GM18517 (cell line): ENCODE results near the gene PPP1R12A.
"Not testable (repeated sequence)": the region's sequence is repeated elsewhere in the genome, so short reads cannot be mapped to it uniquely, and the experiment has no call there.

Experiments
- ATAC-seq: cut with Tn5 transposase; IDR thresholded peaks from one replicate; pipeline ENCODE4 v1.9.1; 2021; ENCODE audit warnings: mild to moderate bottlenecking, moderate library complexity; ENCODE audit not compliant: unreplicated experiment

Gene PPP1R12A

DNA sequence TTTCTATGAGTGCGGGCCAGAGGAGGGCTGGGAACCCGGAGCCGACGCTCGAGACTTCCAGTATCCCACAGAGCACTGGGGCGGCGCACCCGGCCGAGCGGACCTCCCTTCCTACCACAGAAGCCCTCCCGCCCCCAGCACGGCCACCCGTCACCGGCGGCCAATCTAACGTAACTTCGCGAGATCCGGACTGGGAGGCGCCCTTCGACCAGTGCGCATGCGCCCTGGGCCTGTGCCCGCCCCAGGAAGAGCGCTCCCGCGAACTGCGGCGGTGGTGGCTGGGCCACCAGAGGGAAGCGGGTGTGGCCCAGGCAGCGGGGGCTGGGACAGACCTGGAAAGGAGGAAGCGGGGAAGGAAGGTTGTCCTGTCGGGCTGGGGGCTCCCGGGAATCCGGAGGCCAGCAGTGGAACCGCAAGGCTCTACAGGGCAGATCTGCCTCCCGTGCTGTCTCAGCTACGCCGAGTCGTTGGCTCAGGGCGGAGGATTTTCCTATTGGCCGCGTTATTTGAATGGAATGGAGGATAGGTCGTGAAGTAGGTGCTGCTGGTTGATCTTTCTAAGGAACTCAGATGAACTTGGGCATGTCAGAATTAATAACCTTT is at the start of gene PPP1R12A:
PPP1R12A (minus strand) TSS at position 77 of the 603 bp plus-strand sequence. CDS start 166 bp downstream, outside the sequence.
- ATAC-seq = peak; percentile 83

DNA sequence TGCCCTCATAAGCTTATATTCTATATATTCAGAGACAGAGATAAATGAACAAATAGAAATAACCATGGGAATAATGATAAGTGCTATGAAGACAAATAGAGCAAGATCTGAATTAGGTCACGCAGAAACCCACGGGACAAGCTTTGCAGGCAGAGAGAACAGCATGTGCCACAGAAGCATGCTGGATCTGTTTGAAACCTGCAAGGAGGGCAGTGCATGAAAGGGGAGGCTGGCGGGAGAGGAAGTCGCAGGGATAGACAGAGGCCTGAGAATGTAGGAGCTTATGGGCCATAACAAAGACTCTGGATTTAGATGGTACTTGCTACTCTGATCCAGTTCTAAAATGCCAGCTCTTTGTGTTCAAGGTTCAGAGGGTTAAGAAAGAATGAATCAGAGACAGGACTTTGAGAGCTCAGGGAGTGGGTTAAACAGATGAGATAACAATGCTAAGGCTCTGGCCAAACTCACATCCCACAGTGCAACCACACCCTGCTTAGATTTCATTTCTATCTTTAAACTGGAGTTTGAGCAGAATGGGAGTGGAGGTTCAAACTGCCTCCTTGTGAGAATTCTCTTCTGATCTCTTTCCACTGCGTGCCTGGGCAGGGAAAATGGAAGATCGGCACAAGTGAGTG is 49.2 kb upstream of the PPP1R12A start:
- ATAC-seq = no peak

DNA sequence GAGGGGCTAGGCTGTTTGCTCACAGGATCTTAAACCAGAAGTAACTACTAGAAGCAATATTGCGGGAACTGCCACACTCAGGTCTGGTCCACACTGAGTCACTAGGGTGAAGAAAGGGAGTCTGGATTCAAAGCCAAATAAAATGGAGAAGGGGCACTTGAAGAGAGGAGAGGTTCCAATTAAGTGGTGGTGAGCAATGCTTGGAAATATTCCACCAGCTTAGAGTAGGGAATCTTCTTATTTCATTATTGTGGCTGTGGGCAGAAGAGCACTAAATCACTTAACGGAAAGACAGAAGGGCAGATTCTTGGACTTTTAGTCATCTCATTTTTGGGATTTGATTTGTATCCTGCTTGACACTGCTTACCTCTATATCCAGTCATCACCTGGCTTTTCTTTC is 48.6 kb upstream of the PPP1R12A start:
- no peak for ATAC-seq

DNA sequence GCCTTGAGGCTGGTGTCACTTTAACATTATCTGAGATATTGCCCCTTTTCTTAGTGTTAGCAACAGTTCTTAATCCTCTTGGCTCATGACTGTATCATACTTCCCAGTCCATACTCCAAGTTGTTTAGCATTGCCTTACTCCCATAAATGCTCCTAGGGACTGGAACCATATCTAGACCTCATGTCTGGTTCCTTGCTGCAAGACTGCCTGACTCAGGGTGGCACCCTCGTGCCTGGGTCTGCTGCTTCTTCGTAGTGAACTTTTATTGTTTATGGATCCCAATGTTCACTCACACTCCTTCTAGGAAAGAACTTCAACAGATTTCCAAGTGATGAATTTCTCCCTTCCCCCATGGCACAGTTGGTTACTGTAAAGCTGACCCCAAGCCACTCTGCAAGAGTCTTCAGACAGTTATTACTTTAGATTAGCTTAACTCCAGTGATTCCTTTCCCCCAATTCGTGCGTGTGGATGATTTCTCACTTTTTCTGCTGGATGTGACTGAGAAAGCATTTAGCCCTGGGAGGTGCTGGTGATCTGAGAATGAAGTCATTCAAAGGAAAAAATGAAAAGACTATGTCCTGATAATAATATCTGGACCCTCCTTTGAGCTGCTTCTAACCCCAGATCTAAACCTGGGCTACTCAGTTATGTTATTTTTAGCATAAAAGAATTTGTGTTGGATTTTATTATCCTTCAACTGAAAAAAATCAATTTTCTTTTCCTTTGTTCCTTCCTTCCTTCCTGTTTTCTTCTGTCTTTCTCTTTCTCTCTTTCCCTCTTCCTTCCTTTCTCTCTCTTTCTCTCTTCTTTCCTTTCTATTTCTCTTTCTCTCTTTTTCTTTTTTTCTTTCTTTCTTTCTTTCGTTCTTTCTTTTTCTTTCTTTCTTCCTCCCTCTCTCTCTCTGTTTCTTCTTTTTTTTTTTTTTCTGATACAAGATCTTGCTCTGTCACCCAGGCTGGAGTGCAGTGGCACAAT is 47.5 kb upstream of the PPP1R12A start:
- no peak for ATAC-seq

DNA sequence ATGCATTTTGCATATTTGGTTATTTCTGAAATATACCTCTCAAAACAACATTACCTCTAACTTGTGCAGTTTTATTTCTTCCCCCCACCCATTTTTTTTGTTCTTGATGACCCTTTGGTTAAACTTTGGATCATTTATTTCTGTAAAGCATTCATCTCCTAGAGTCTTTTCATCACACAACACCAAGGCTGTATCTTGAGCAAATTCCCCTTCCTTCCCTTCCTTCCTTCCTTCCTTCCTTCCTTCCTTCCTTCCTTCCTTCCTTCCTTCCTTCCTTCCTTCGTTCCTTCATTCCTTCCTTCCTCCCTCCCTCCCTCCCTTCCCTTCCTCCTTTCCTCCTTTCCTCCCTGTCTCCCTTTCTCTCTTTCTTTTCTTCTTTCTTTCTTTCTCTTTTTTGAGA is 43.8 kb upstream of the PPP1R12A start:
- ATAC-seq = no peak

DNA sequence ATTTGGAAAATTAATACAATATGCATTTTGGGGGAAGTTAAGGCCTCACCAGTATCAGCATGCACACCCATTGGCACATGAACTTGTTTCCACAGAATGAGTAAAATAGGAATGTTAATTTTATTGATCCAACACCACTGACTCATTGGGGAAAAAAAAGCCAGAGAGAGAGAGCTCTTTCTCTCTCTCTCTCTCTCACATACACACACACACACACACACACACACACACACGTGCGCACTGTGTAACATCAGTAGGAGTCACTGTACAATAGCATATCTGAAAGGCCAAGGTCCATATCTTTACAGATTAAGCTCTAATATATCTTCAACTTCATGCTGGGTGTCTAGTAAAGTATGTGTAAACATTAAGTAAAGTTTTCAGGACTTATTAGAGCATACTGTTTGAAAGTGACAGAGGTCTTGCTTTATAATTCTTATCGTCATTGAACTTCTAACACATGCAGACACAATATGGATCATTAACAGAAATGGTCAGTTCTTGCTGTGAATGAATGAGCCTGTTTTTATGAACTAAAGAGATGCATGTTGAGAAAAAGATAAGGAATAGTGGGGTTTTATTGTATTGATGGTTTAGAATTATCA is 43.1 kb upstream of the PPP1R12A start:
- not testable (repeated sequence) for ATAC-seq

DNA sequence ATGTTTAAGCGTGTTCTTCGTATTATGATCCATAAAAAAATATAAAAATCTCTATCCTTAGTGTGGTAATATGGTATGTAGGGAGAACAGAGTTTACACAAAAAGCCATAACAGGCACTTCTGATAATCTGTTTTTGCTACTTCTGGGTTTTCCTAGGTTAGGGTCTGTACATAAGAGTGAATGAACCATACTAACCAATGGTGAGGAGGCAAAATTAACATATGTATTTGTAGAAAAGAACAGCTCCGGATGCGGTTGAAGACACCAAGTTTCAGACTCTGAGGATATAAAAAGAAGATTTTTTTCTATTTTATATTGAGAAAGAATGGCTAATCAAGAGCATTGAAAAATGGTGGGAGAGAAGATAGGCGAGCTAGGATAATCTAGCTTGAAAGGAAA is 40.2 kb upstream of the PPP1R12A start:
- no peak for ATAC-seq

DNA sequence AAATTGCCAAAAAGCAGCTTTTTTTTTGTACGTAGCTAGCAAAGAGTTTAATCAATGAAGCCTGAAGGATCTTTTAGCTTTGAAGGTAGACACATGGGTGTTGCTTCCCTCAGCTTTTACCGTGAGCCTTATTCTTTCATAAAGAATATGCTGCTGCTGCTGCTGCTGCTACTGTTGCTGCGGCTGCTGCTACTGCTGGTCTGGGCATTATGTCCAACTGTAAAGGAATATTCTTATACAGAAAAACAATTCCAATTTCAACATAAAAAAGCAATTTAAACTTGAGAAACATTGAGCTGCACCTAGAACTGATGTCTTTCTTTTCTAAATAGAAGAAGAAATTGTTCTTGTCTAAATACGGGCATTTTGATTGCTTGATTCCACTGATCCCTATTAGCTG is 38.9 kb upstream of the PPP1R12A start:
- no peak for ATAC-seq

DNA sequence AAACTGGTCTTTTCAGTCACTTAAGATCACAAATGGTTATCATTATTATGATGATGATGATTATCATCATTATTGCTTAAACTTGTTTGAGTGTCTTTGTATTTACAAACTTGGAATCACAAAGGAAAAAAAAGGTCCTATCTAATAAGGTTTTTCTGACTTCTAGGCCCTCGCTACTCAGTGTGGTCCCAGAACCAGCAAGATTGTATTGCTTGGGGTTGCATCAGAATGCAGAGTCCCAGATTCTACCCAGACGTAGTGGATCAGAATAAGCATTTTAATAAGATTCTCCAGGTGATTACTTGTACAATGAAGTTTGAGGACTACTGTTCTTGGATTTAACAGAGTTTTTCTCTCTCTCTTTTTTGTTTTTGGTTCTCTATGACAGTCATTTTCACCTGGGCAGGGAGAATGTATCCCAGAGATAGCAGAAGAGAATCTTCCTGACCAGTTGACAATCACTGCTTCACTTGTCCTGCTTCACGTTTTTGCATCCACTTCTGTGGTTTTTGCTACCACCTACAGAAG is 29.3 kb upstream of the PPP1R12A start:
- no peak for ATAC-seq

DNA sequence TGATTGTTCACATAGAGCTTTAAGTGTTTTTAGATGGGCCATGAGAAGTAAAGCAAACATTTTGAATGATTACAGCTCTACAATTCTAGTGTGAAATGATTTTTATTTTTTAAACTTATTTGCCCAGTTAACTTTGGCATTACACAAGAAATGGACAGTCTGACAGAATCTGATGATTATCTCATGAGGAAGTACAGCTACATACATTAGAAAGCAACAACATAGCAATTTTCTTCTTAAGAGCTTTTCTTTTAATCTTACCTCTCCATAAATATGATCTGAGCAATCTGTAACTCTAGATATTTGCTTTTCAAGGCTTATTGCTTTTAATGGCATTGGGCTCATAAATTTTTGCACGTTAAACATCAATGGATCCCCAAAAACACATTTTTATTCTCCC is 26.5 kb upstream of the PPP1R12A start:
- no peak for ATAC-seq

DNA sequence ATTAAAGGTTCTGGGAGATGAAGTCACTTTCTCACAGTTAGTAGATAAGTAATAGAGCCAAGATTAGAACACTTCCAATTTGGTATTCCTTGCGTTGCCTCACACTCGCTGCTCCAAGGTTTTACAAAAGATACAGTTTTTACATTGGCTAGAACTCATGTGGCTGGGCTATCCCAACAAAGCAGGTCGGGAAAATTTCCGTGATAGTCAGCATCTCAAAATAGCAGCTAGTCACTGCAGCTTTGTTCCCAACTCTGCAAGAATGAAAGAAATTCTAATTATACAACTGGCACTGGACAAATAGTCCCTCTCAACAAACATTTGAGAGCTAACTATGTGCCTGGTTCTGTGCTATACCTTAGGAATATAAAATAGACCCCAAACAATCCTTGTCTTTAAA is 24.6 kb upstream of the PPP1R12A start:
- no peak for ATAC-seq

DNA sequence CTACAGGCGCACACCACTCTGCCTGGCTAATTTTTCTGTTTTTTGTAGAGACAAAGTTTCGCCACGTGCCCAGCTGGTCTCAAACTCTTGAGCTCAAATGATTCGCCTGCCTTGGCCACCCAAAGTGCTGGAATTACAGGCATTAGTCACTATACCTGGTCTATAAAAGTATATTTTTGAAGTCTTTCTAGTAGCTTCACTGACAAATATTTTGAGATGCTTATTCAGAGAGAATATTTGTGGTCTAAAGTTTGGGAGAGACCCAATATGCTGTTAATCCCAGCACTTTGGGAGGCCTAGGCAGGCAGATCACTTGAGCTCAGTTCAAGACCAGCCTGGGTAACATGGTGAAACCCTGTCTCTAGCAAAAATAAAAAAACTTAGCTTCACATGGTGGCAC is 22.0 kb upstream of the PPP1R12A start:
- no peak for ATAC-seq

DNA sequence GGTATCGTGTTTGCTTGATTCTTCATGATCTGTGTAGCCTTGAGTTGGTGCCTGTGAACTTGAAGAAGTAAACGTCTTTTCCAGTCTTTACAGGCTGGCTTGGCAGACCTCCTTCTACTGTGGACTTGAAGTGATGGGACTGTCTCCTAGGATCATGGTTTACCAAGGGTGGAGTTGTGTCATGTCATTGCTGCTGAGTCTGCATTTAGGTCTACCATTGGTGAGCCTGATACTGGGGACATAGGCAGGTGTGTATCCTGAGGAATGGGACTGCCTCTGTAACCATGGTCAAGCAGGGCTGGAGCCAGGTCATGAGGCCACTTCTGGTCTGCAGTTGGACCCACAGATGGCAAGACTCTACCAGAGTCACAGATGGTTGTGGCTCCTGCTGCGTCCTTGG is 20.7 kb upstream of the PPP1R12A start:
- ATAC-seq = no peak

DNA sequence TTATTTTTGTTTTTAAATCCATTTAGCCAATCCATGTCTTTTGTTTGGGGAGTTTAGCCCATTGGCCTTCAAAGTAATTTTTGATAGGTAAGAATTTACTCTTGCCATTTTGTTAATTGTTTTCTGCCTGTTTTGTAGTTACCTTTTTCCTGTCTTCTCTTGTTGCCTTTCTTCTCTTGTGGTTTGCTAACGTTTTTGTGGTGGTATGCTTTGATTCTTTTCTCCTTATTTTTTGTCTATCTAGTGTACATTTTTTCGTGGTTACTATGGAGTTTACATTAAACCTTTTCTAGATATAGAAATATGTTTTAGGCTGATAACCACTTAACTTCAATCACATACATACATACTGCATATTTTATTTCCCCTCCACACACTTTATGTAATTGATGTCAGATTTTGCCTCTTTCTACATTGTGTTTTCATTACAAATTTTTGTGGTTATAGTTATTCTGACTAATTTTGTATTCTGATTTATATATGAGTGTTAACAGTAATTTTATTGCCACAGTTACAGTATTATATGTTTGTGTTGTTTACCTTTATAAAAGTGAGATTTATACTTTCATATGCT is 19.2 kb upstream of the PPP1R12A start:
- no peak for ATAC-seq

DNA sequence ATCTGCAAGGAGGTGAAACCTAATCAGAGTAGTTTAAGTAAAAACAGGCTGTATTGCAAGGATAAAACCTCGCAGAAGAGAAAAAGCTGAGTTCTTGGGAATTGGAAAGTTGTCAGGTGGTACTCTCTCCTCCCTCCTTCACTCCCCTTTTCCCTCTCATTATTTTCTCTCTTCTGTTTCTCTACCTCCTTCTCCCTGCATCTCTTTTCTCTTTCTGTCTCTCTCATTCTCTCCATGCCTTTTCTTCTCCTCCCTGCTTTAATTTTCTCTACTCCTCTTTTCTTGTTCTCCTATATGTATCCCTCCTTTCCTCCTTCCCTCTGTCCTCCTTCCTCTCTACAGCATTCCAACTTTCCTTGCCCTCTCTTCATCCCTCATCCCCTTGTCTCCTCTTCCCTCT is 14.2 kb upstream of the PPP1R12A start:
- ATAC-seq = no peak

DNA sequence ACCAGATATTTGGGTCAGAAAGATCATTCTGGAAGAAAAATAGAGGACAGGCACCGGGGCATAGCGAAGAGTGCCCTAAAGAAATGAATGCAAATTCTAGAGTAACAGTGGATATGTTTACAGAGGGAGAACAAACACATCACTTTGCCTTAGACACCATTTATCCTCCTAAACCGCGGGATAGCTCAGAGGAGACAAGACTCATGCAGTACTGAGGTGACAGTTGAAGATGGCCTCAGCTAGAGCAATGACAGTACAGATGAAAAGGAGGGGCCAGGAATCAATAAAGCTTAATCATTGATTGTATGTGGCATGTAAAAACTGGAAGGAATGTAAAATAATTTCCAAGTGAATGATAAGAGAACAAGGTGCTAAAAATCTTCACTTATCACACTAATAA is 10.5 kb upstream of the PPP1R12A start:
- ATAC-seq = no peak

DNA sequence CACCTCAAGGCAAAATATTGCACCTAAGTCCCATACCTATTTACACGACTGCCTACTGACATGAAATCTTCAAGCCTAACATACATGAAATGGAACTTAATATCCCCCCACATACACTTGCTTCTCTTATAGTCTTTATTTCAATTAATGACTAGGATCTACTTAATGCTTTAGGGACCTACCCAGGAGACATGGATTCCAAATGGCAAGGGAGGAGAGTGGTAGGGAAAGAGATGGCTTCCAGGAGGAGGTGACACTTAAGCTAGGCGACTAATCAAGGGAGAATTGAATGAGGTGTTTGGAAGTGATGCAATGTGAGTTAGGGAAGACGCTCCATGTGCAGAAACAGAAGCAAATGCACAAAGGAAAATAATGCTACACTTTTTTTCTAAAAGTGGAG is 9.7 kb upstream of the PPP1R12A start:
- no peak for ATAC-seq

DNA sequence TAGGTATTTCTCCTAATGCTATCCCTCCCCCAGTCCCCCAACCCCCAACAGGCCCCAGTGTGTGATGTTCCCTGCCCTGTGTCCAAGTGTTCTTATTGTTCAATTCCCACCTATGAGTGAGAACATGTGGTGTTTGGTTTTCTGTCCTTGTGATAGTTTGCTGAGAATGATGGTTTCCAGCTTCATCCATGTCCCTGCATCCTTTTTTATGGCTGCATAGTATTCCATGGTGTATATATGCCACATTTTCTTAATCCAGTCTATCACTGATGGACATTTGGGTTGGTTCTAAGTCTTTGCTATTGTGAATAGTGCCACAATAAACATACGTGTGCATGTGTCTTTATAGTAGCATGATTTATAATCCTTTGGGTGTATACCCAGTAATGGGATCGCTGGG is 7.9 kb upstream of the PPP1R12A start:
- ATAC-seq = not testable (repeated sequence)

DNA sequence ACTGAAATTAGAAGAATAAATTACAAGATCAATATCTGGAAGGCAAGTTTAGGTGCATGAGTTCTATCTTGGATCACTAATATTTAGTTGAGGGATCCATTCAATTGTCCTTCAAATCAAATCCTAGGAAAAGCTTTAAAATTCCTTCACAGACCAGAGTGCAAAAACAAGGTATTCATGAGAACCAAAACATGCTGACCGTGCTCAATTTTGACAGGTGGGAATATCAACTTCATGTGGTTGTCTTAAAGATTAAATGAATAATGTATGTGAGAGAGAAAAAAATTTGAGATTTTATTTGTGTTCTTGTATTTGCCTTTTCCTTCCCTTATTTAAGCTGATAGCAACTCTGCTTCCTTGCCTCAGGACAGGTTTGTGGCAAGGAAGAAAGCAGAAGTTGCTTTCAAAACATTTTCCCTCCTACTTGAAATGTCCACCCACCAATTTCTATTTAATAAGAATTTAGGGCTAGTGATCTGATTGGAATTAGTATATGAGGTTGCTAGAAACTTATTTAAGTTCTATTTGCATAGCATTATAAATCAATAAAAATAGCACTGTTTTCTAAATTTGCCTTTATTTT is 4.9 kb upstream of the PPP1R12A start:
- ATAC-seq = no peak

DNA sequence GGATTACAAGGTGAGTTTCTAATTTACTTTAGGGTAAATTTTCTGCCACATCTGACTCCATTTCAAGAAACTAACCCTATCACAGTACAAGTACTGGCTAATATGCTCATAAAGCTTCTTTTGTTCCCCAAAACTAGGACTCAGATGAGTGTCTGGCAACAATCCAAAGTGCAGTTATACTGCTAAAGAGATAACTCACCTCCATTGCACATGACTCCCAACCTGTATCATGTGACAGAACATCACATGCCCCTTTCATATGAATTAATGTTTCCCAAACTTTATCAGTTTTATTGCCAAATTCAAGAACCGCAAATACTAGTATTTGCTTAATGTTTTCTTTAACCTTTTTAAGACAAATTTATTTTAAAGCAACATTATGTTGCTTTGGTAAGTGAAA is 3.9 kb upstream of the PPP1R12A start:
- no peak for ATAC-seq
